Duodenal mucosa (tissue), 2 donors: Measurements from ENCODE around the gene RBM46.
"Not testable (repeated sequence)": the region's sequence is repeated elsewhere in the genome, so short reads cannot be mapped to it uniquely, and the experiment has no call there.

Experiments
- H3K27ac ChIP-seq: one replicate; pipeline ENCODE4 v1.7.0; 2013; ENCODE audit warnings: low read depth, low read length
- H3K27me3 ChIP-seq, 2 donors: one replicate each; pipeline ENCODE4 v1.7.0; 2013; ENCODE audit warnings: low read length in 2 of 2, control low read depth in 1 of 2; ENCODE audit not compliant: insufficient read depth in 2 of 2, control insufficient read depth in 1 of 2
- H3K36me3 ChIP-seq, 2 donors: one replicate each; pipeline ENCODE4 v1.7.0; 2013; ENCODE audit warnings: low read length in 2 of 2, control low read depth in 1 of 2; ENCODE audit not compliant: insufficient read depth in 2 of 2, control insufficient read depth in 1 of 2
- H3K4me1 ChIP-seq, 2 donors: one replicate each; pipeline ENCODE4 v1.7.0; 2013; ENCODE audit warnings: low read length in 2 of 2, control low read depth in 1 of 2; ENCODE audit not compliant: insufficient read depth in 2 of 2, control insufficient read depth in 1 of 2
- H3K4me3 ChIP-seq, 2 donors: one replicate each; pipeline ENCODE4 v1.7.0; 2013; ENCODE audit warnings: low read length in 2 of 2, low read depth in 1 of 2
- H3K9ac ChIP-seq, 2 donors: one replicate each; pipeline ENCODE4 v1.7.0; 2013; ENCODE audit warnings: low read length in 2 of 2, low read depth in 1 of 2
- H3K9me3 ChIP-seq, 2 donors: one replicate each; pipeline ENCODE4 v1.7.0; 2013; ENCODE audit warnings: low read length in 2 of 2, control low read depth in 1 of 2; ENCODE audit not compliant: control insufficient read depth in 1 of 2

RBM46 gene

GRCh38 chr4:154836030-154836429, 55.0 kb downstream of the RBM46 start:
- H3K27ac ChIP-seq: no peak overlapping the region
- H3K9ac ChIP-seq: no peak overlapping the region
- no peak overlapping the region for H3K4me3 ChIP-seq
- no peaks in the 10 kb centered on the region for H3K27me3 ChIP-seq
- peaks cover 0 to 10% of the 10 kb centered on the region in 2 donors for H3K9me3 ChIP-seq
- H3K4me1 ChIP-seq: no peaks in the 10 kb centered on the region
- no peaks in the 10 kb centered on the region for H3K36me3 ChIP-seq

GRCh38 chr4:154836513-154836912, 55.4 kb downstream of the RBM46 start:
- H3K9me3 ChIP-seq: peaks cover 0 to 10% of the 10 kb centered on the region in 2 donors
- no peak overlapping the region for H3K9ac ChIP-seq
- no peak overlapping the region for H3K27ac ChIP-seq
- no peaks in the 10 kb centered on the region for H3K27me3 ChIP-seq
- no peaks in the 10 kb centered on the region for H3K36me3 ChIP-seq
- no peaks in the 10 kb centered on the region for H3K4me1 ChIP-seq
- H3K4me3 ChIP-seq: no peak overlapping the region

GRCh38 chr4:154838155-154838554, 57.1 kb downstream of the RBM46 start:
- H3K36me3 ChIP-seq: no peaks in the 10 kb centered on the region
- H3K4me1 ChIP-seq: no peaks in the 10 kb centered on the region
- no peak overlapping the region for H3K27ac ChIP-seq
- no peak overlapping the region for H3K9ac ChIP-seq
- H3K9me3 ChIP-seq: peaks cover 0 to 10% of the 10 kb centered on the region in 2 donors
- no peak overlapping the region for H3K4me3 ChIP-seq
- no peaks in the 10 kb centered on the region for H3K27me3 ChIP-seq

GRCh38 chr4:154838694-154839093, 57.6 kb downstream of the RBM46 start:
- H3K27me3 ChIP-seq: no peaks in the 10 kb centered on the region
- no peaks in the 10 kb centered on the region for H3K36me3 ChIP-seq
- no peak overlapping the region for H3K27ac ChIP-seq
- no peaks in the 10 kb centered on the region for H3K4me1 ChIP-seq
- H3K4me3 ChIP-seq: no peak overlapping the region
- no peak overlapping the region for H3K9ac ChIP-seq
- H3K9me3 ChIP-seq: peaks cover 0 to 10% of the 10 kb centered on the region in 2 donors

- H3K4me1 ChIP-seq: no peaks in the 10 kb centered on the region
Observed at GRCh38 chr4:154854362-154854761, 73.3 kb downstream of the RBM46 start.

GRCh38 chr4:154858166-154858565, 77.1 kb downstream of the RBM46 start:
- Histone ChIP-seq H3K27ac (no peak overlapping the region), H3K36me3 (no peaks in the 10 kb centered on the region), H3K9me3 (peaks cover 0 to 6% of the 10 kb centered on the region in 2 donors), H3K27me3 (no peaks in the 10 kb centered on the region), H3K9ac (no peak overlapping the region), H3K4me3 (no peak overlapping the region), H3K4me1 (no peaks in the 10 kb centered on the region)

More at GRCh38 chr4:154854362-154854761, 73.3 kb downstream of the RBM46 start:
- no peaks in the 10 kb centered on the region for H3K27me3 ChIP-seq
- no peak overlapping the region for H3K27ac ChIP-seq
- no peaks in the 10 kb centered on the region for H3K36me3 ChIP-seq
- no peaks in the 10 kb centered on the region for H3K9me3 ChIP-seq
- no peak overlapping the region for H3K4me3 ChIP-seq
- H3K9ac ChIP-seq: no peak overlapping the region

GRCh38 chr4:154868414-154869194, 87.5 kb downstream of the RBM46 start:
- H3K4me1 ChIP-seq: no peaks in the 10 kb centered on the region
- H3K9me3 ChIP-seq: peaks cover 0 to 6% of the 10 kb centered on the region in 2 donors
- no peak overlapping the region for H3K27ac ChIP-seq
- H3K4me3 ChIP-seq: no peak overlapping the region
- H3K27me3 ChIP-seq: no peaks in the 10 kb centered on the region
- H3K36me3 ChIP-seq: no peaks in the 10 kb centered on the region
- H3K9ac ChIP-seq: no peak overlapping the region

- H3K27me3 ChIP-seq: no peaks in the 10 kb centered on the region
- H3K9me3 ChIP-seq: peaks cover 1 to 6% of the 10 kb centered on the region in 2 donors
- no peak overlapping the region for H3K9ac ChIP-seq
- H3K36me3 ChIP-seq: no peaks in the 10 kb centered on the region
- no peak overlapping the region for H3K4me3 ChIP-seq
- H3K27ac ChIP-seq: no peak overlapping the region
- no peaks in the 10 kb centered on the region for H3K4me1 ChIP-seq
Observed at GRCh38 chr4:154869301-154869700, 88.2 kb downstream of the RBM46 start.

GRCh38 chr4:154872198-154872597, 91.1 kb downstream of the RBM46 start:
- H3K36me3 ChIP-seq: no peaks in the 10 kb centered on the region
- no peaks in the 10 kb centered on the region for H3K27me3 ChIP-seq
- no peaks in the 10 kb centered on the region for H3K4me1 ChIP-seq
- H3K9me3 ChIP-seq: peaks cover 2 to 6% of the 10 kb centered on the region in 2 donors
- H3K4me3 ChIP-seq: no peak overlapping the region
- H3K27ac ChIP-seq: no peak overlapping the region
- H3K9ac ChIP-seq: no peak overlapping the region

- H3K4me3 ChIP-seq, H3K27ac ChIP-seq, H3K27me3 ChIP-seq, H3K9ac ChIP-seq, H3K4me1 ChIP-seq, H3K36me3 ChIP-seq, H3K9me3 ChIP-seq: not testable (repeated sequence)
Observed at GRCh38 chr4:154874049-154874448, 93.0 kb downstream of the RBM46 start.
